ENCODE results near the gene ANKMY1.

ANKMY1 gene

GRCh38 chr2:240557808-240558207, at the start of gene ANKMY1:
TSS of gene ANKMY1 (minus strand) at chr2:240557988. CDS start at chr2:240557335, 653 bp downstream.
- peak; percentile 81 for DNase-seq (ENCODE audit: low read depth)

GRCh38 chr2:240605867-240606743, 48.3 kb upstream of the ANKMY1 start:
- no peak for DNase-seq (ENCODE audit: low read depth)

GRCh38 chr2:240604939-240605716, 47.3 kb upstream of the ANKMY1 start:
- no peak for DNase-seq (ENCODE audit: low read depth)

GRCh38 chr2:240604291-240604938, 46.6 kb upstream of the ANKMY1 start:
- peak; percentile 63 for DNase-seq (ENCODE audit: low read depth)

- DNase-seq (ENCODE audit: low read depth) = no peak
Observed at GRCh38 chr2:240603846-240604245, 46.1 kb upstream of the ANKMY1 start.

GRCh38 chr2:240603081-240603835, 45.5 kb upstream of the ANKMY1 start:
- DNase-seq (ENCODE audit: low read depth) = no peak

- no peak for DNase-seq (ENCODE audit: low read depth)
Observed at GRCh38 chr2:240602266-240603050, 44.7 kb upstream of the ANKMY1 start.

- DNase-seq (ENCODE audit: low read depth) = no peak
Observed at GRCh38 chr2:240601831-240602160, 44.0 kb upstream of the ANKMY1 start.

- no peak for DNase-seq (ENCODE audit: low read depth)
Observed at GRCh38 chr2:240601061-240601830, 43.5 kb upstream of the ANKMY1 start.

GRCh38 chr2:240600451-240600961, 42.7 kb upstream of the ANKMY1 start:
- no peak for DNase-seq (ENCODE audit: low read depth)

- DNase-seq (ENCODE audit: low read depth) = no peak
Observed at GRCh38 chr2:240599141-240599583, 41.4 kb upstream of the ANKMY1 start.

- no peak for DNase-seq (ENCODE audit: low read depth)
Observed at GRCh38 chr2:240598311-240598911, 40.6 kb upstream of the ANKMY1 start.

GRCh38 chr2:240597419-240598181, 39.8 kb upstream of the ANKMY1 start:
- DNase-seq (ENCODE audit: low read depth) = no peak

- no peak for DNase-seq (ENCODE audit: low read depth)
Observed at GRCh38 chr2:240597054-240597418, 39.2 kb upstream of the ANKMY1 start.

- no peak for DNase-seq (ENCODE audit: low read depth)
Observed at GRCh38 chr2:240596491-240596931, 38.7 kb upstream of the ANKMY1 start.

GRCh38 chr2:240596080-240596460, 38.3 kb upstream of the ANKMY1 start:
- DNase-seq (ENCODE audit: low read depth) = no peak

- DNase-seq (ENCODE audit: low read depth) = peak; percentile 30
Observed at GRCh38 chr2:240595381-240596079, 37.7 kb upstream of the ANKMY1 start.

Measured in ELR (cell line).